Karpas-422 (cell line): Measurements from ENCODE around the gene NXPE3. TPM values are rescaled to one million over a fixed set of nuclear protein-coding genes. Genes with fewer than 3 reads are reported as not detected.

Experiments used
- DNase-seq: peaks from one replicate; pipeline ENCODE4 v3.0.0-alpha.2; 2015
- H2AFZ ChIP-seq: fragments of 200-600 bp; sonication (generic); 2 replicates; pipeline ENCODE4 v1.6.1; 2014; ENCODE audit warnings: antibody characterized with exemption, low read length, mixed read lengths
- H3K27ac ChIP-seq: fragments of 200-600 bp; sonication (generic); 2 replicates; pipeline ENCODE4 v1.5.1; 2014; ENCODE audit warnings: mild to moderate bottlenecking, low read length, moderate library complexity
- H3K27me3 ChIP-seq: fragments of 200-600 bp; sonication (generic); 2 replicates; pipeline ENCODE4 v1.6.1; 2014; ENCODE audit warnings: low read length, mixed read lengths
- H3K36me3 ChIP-seq: fragments of 200-600 bp; sonication (generic); 2 replicates; pipeline ENCODE4 v1.6.1; 2014; ENCODE audit warnings: low read length, mixed read lengths; ENCODE audit not compliant: insufficient read depth
- H3K4me1 ChIP-seq: fragments of 200-600 bp; sonication (generic); 2 replicates; pipeline ENCODE4 v1.6.1; 2014; ENCODE audit warnings: mild to moderate bottlenecking, low read length, mixed read lengths
- H3K4me2 ChIP-seq: fragments of 200-600 bp; sonication (generic); 2 replicates; pipeline ENCODE4 v1.6.1; 2014; ENCODE audit warnings: low read length, low read depth, mild to moderate bottlenecking; ENCODE audit not compliant: poor library complexity, severe bottlenecking
- H3K4me3 ChIP-seq: fragments of 200-600 bp; sonication (generic); 2 replicates; pipeline ENCODE4 v1.5.1; 2014; ENCODE audit warnings: mild to moderate bottlenecking, antibody characterized with exemption, low read length, mixed read lengths
- H3K79me2 ChIP-seq: fragments of 200-600 bp; sonication (generic); 2 replicates; pipeline ENCODE4 v1.6.1; 2014; ENCODE audit warnings: mild to moderate bottlenecking, low read length, mixed read lengths
- H3K9ac ChIP-seq: fragments of 200-600 bp; sonication (generic); 2 replicates; pipeline ENCODE4 v1.6.0; 2014; ENCODE audit warnings: low read length
- H3K9me2 ChIP-seq: fragments of 200-600 bp; sonication (generic), shearing (Covaris generic); replicated peaks from 2 replicates; pipeline ENCODE4 v1.6.0; 2014; ENCODE audit warnings: mild to moderate bottlenecking, low read length, moderate library complexity; ENCODE audit not compliant: insufficient read depth
- H3K9me3 ChIP-seq: fragments of 300-700, 200-600 bp; sonication (generic); 2 replicates; pipeline ENCODE4 v1.6.1; 2014; ENCODE audit warnings: low read length, mixed read lengths
- H4K20me1 ChIP-seq: fragments of 200-600 bp; sonication (generic); 2 replicates; pipeline ENCODE4 v1.6.1; 2014; ENCODE audit warnings: mild to moderate bottlenecking, antibody characterized with exemption, low read length, low read depth; ENCODE audit not compliant: insufficient read depth
- total RNA-seq: library from RNA; depleted of rRNA; stranded (reverse); fragments of >200 nt; shearing (Covaris generic); gene quantifications from 2 replicates; pipeline ENCODE4 v1.2.3, GENCODE V29; 2014; ENCODE audit warnings: low replicate concordance; rRNA removed

Gene NXPE3
- total RNA-seq, 1 experiment from 2014 or later = 20.2 TPM

DNA sequence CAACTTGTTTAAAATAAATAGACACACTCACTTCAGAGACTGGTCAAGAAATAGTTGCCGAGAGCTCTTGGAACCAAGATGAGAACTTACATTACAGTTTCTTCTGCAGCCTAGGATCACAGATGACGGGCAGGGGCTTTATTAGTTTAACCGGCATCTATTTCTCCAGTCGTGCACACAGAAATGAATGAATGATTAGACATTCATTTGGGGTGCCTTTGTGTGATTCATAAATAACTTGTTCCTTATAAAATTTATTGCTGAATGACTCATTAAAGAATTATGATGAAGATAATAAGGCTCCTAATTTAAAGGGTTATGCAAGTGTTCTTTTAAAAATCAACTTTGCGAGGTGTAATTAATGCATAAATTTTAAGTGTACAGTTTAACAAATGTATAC, 91.1 kb downstream of the NXPE3 start:
- no peak overlapping the region for H3K27ac ChIP-seq
- H3K4me3 ChIP-seq = no peak overlapping the region
- no peaks in the 10 kb centered on the region for H3K4me1 ChIP-seq
- no peaks in the 10 kb centered on the region for H4K20me1 ChIP-seq
- no peak overlapping the region for H3K4me2 ChIP-seq
- H2AFZ ChIP-seq = no peak overlapping the region
- no peaks in the 10 kb centered on the region for H3K9me3 ChIP-seq
- H3K9ac ChIP-seq = no peak overlapping the region
- no peaks in the 10 kb centered on the region for H3K36me3 ChIP-seq
- H3K9me2 ChIP-seq = no peaks in the 10 kb centered on the region
- no peaks in the 10 kb centered on the region for H3K27me3 ChIP-seq
- no peak for DNase-seq
- H3K79me2 ChIP-seq = no peaks in the 10 kb centered on the region

DNA sequence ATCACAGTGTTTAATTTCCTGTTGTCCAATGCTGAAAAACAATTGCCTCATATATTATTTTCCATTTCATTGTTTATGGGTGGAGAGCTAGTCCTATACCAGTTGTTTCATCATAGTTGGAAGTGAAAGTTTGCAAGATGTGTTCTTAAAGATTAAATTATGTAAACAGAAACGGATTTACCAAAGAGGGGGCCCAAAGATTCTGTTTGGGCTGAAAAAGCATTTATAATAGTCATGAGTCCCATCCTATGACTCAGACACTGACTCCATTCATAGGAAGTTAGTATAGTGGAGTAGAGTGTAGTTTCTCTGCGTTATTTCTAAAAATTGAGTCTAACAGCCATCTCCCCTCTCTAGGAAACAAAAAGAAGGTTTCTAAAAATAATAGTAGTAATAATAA, 94.6 kb downstream of the NXPE3 start:
- Histone ChIP-seq H4K20me1 (no peaks in the 10 kb centered on the region), H3K4me1 (no peaks in the 10 kb centered on the region), H3K27ac (no peak overlapping the region), H3K4me3 (no peak overlapping the region), H3K4me2 (no peak overlapping the region), H3K27me3 (no peaks in the 10 kb centered on the region), H3K9ac (no peak overlapping the region), H3K9me3 (no peaks in the 10 kb centered on the region), H3K36me3 (no peaks in the 10 kb centered on the region), H3K9me2 (no peaks in the 10 kb centered on the region), H2AFZ (no peak overlapping the region), H3K79me2 (no peaks in the 10 kb centered on the region)
- no peak for DNase-seq

DNA sequence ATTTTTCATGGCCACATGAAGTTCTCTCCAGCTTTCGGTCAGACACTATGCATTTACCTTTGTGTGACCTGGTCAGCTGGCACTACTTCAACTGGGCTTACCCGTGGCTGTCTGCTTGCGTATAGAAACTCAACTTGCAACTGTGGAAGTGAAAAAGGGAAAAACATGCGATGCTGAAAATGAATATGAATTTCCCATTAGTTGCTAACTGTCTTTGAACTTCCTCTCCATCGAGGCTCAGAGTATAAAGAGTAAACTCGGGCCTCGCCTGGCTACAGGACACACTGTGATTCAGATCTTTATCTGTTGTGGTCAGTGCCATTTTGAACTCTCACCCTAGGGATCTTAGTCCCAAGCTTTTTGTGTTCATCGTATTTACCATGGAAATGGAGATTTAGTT, 97.1 kb downstream of the NXPE3 start:
- no peak for DNase-seq
- no peak overlapping the region for H3K27ac ChIP-seq
- no peaks in the 10 kb centered on the region for H3K4me1 ChIP-seq
- no peaks in the 10 kb centered on the region for H3K9me3 ChIP-seq
- H3K4me2 ChIP-seq = no peak overlapping the region
- no peaks in the 10 kb centered on the region for H3K27me3 ChIP-seq
- no peak overlapping the region for H2AFZ ChIP-seq
- no peak overlapping the region for H3K9ac ChIP-seq
- H3K79me2 ChIP-seq = no peaks in the 10 kb centered on the region
- H3K4me3 ChIP-seq = no peak overlapping the region
- no peaks in the 10 kb centered on the region for H3K36me3 ChIP-seq
- no peaks in the 10 kb centered on the region for H3K9me2 ChIP-seq
- H4K20me1 ChIP-seq = no peaks in the 10 kb centered on the region

Other genes starting within 250 kb of the NXPE3 start
- 24.9 and 47.9 TPM in 2 replicates for gene TRMT10C, start 217.3 kb upstream of the NXPE3 start, total RNA-seq
- 37.9 and 90.3 TPM in 2 replicates for gene PCNP, start 205.0 kb upstream of the NXPE3 start, total RNA-seq
- 19.0 and 28.9 TPM in 2 replicates for gene ZBTB11, start 102.1 kb upstream of the NXPE3 start, total RNA-seq
- gene RPL24, start 92.5 kb upstream of the NXPE3 start, total RNA-seq = 3,600 and 7,010 TPM in 2 replicates
- gene CEP97, start 54.6 kb upstream of the NXPE3 start, total RNA-seq = 15.0 and 21.7 TPM in 2 replicates
- gene NFKBIZ, start 70.3 kb downstream of the NXPE3 start, total RNA-seq = 0.76 and 6.3 TPM in 2 replicates